Activated CD4-positive, alpha-beta T cell treated with anti-CD3 and anti-CD28 coated beads, Interleukin-2, amount 50 U/mL, for 4 hours (primary cell): ENCODE data around the gene HOXA5.

ENCODE experiments used
- DNase-seq, 2 experiments: peaks; one replicate each; pipeline ENCODE4 v3.0.0-alpha.2; 2020

The HOXA5 gene

DNA sequence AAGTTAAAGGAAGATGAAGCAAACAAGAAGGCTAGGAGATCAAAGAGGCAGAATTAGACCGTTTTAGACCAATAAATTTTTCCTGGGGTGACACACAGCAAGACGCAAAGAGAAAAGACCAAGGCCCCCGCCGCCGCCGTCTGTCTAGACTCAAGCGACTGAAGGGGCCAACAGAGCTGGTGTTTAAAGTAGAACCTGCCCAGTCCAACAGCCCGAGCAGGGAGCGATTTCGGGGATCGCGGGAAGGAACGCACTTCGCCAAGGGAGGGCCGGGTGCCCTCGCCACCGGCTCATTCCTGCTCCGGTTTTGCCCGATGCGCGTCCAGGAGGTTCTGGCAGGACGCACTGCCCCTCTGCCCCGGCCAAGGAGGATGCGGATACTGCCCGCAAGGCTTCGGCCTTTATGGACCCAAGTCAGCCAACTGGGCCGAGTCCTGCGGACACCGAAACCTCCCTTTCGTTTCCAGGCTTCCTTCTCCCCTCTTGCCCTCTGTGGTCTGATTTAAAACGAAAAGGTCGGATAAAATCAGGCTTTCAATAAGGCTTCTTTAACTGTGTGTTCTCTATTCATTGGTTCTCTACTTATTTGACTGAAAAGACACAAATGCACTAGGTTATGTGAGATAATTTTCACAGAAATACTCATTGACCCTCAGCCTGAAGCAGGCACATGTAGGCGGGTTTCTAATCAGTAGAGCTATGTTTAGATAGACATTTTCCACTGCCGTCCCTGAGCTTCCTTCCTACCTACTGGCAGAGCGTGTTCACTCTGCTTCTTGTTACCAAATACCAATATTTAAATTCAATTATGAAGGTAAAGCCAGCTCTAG, 15.2 kb upstream of the HOXA5 start:
- DNase-seq: no peak

DNA sequence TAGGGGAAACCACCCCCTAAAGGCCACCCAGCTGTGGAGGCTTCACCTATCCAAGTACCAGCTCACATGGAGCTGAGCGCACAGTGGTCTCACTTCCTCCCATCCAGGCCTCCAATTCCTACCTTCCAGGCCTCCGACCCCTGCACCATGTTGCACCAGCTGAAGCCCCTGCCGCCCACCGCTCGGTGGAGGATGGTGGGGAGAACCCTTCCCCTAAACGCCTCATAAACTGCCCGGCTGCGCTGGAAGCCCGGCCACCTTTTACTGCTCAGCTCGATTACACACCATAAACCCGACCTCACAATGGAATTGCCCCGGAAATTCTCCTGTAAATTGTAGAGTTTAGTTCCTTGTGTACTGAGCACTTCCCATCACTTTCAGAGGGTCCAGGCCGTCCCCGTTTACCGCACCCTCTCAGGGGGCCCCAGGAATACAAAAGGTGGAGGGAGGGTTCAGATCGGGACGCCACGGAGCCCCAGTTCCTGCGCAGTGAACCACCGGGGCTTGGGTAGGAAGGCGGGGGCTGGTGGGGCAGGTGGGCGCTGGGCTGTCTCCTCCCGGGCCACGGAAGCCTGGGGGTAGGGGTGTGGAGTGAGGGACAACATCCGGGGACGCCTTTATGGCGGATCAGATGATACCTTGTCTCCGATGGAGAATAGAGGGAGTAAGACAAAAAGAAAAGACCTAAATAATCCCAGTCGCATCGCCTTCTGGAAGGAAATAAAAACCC, 14.4 kb upstream of the HOXA5 start:
- no peak for DNase-seq

GRCh38 chr7:27156916-27157701, 13.6 kb upstream of the HOXA5 start:
- DNase-seq: no peak

GRCh38 chr7:27156508-27156898, 13.0 kb upstream of the HOXA5 start, which contains the start of gene HOXA7:
Gene HOXA7 (minus strand): TSS chr7:27156675. CDS start chr7:27156545, 130 bp downstream.
- no peak for DNase-seq

DNA sequence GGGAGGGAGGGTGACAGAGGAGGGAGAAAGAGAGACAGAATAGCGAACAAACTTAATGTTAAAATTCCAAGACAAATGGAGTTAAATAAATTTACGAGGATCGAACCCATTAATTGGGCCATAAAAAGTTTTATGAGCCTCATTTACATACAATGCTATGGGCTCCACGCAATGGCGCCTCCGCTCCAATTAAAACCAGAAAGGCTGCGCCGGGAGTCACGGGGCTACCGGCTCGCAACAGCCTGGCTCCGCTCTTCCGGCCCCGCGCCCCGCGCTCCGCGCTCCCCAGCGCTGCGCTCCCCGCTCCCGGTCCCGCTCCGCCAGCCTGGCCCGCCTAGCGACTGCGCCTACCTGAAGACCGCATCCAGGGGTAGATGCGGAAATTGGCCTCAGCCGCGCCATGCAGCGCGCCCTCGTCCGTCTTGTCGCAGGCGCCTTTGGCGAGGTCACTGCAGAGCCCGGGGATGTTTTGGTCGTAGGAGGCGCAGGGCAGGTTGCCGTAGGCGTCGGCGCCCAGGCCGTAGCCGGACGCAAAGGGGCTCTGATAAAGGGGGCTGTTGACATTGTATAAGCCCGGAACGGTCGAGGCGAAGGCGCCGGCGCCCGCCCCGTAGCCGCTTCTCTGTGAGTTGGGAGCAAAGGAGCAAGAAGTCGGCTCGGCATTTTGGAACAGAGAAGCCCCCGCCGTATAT, 12.5 kb upstream of the HOXA5 start:
- no peak for DNase-seq

- DNase-seq: peak; percentile 49 to 55
Observed at GRCh38 chr7:27154901-27155815, 11.7 kb upstream of the HOXA5 start.

DNA sequence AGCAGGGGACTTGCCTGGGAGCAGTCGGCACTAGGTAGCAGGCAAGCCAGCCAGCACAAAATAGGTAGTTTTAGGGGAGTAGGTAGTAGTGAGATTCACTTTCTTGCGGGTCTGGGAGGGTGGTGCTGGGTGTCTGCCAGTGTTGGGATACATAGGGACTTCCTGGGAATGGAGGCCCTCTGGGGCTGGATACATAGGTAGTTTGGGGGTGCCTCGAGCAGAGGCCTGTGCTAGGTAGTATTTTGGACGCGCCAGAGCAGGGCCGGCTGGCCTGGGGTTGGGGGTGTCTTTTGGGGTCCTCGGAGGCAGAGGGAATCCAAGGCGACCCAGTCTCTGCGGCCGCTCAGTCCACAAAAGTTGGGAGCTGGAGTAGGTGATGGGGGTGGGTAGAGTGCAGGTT, 10.9 kb upstream of the HOXA5 start:
- DNase-seq: no peak

DNA sequence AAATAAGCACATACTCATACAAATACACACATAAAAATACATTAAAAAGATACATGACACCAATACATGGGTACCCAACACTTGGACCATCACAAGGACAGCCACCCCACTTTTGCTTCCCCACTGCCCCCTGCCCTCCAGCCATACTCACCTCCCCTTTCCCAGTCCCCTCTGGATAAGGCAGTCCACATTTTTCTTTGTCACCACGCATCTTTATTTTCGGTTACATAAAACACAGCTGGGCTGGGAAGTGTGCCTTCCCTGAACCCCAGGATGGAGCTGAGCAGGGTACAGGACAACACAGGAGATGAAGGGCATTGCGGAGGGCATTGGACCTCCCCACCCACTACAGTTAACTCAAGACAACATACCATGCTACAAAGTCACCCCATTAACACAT, 10.0 kb upstream of the HOXA5 start:
- no peak for DNase-seq

DNA sequence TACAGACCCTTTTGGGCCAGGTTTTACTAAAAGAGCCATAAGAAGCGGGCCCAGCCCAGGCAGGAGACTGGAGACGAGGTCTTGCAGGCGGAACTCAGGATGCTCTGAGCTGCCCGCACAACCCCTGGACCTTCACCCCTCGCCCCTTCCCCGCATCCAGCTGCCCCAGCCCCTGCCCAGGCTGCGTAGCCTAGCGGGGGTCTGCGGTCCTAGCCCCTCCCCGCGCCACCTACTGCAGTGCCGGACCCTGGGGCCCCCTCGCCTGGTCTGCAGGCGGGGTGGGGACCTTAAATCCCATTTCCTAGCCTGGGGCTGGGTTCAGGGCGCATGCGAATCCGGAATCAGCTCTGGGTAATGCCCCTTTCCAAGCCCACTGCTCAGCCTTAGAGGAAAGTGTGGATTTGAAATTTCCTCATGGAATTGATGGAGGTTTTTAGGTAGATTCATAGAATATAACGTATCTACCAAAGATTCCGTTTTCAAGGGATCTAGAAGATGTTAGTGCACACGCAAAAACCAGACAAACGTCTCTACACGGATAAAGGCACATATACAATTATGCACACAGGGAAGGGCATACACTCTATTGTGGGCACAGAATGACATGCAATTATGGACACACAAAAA, 9.4 kb upstream of the HOXA5 start:
- DNase-seq: no peak

- no peak for DNase-seq
Observed at GRCh38 chr7:27151931-27152815, 8.7 kb upstream of the HOXA5 start, which contains the start of gene HOXA3. Gene HOXA3 (minus strand): TSS chr7:27152583. CDS start chr7:27110640, 41,943 bp downstream.

DNA sequence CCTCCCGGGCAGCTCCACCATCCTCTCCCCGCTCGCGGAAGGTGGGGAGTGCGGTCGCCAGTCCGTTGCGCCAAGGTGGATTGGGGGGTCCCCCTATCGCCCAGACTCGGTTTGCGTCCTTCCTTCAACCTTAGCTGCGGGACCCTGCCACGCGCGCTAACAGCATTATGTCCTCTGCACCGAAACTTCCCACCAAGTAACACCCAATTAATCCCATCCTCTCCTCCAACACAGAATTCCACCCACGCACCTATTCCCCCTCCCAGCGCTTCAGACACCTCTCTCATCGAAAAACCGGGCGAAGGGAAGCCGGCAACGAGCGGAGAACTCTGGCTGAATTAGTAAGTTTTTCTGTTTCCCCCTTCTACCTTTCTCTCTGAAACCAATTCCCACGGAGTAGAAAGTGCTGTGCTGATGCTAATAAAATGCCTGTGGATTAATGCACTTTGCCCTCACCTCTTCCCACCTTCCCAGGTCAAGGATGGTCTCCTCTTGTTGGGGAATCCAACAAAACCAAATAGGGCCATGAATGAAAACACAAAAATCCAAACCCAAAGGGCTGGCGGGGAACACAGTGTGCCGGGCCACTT, 8.0 kb upstream of the HOXA5 start:
- no peak for DNase-seq

DNA sequence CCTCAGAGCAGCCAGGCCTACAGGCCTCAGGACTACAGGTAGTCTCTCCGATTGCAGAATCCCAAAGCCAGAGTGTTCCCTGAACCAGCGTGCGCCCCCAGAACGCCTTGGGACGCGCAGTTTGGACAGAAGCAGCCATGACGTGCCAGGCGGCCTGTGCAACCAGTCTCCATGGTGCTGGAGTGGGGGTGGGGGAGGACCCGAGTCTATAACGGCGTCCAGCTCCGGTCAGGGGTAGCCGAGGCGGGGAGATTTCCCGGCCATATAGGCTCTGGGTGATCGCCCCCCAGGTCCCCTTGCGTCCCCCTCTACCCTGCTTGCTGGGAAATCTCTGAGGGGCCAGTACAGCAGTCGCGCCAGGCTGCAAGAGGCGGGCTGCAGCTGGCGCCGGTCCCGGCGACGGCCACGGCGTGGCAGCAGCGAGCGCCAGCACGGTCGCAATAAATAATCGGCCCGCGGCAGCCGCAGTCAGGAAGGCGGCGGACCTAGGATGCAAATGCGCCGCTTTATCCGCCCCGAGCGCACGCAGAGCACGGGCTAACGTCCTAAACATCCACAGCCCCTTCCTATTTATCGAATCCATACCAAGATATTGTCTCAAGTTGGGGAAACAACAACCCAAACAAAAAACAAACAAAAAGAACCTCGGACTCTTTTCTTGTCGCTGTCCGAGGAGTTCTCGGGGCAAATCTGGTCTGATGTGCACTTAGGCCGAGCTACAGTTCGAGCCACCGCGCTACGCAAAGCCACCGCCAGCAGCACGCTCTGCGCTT, 7.3 kb upstream of the HOXA5 start:
- peak; percentile 48 to 52 for DNase-seq

DNA sequence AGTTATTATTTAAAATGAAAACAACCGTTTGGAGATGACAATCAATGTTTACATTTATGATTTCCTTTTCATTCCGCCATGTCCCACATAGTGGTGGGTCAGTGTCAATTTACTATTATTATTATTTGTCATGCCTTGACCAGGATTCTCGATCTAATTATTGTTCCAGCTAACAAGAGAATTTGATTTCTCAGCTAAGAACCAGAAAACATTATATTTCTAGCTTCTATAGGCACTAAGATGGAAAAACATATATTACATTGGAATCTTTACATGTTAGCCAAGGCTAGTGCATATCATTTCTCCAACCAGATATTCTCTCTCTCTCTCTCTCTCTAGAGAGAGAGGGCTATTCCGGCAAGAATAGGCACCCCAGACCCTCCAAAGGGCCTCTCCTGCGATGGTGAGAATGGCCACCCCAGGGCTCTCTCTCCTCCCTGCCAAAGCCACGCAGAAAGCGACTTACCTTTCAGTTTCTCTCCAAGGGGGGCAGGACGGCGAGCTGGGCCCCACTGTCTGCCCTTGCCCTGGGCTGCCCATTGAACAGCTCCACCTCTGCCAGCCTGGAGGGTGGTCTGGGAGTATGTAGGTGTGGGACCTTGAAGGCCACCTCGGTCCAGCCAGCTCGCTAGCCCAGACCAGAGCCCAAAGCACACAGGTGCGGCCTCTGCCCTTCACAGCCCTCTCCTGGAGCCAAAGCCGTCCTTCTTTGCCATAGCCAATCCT, 6.5 kb upstream of the HOXA5 start:
- no peak for DNase-seq

- no peak for DNase-seq
Observed at GRCh38 chr7:27148756-27149641, 5.5 kb upstream of the HOXA5 start.

- no peak for DNase-seq
Observed at GRCh38 chr7:27148031-27148755, 4.7 kb upstream of the HOXA5 start.
